HepG2 (cell line): ENCODE measurements around the gene FAM229A. TPM values are rescaled to one million over a fixed set of nuclear protein-coding genes. Genes with fewer than 3 reads are reported as not detected.

Source experiments
- BCL6 ChIP-seq: IDR thresholded peaks from 2 replicates; pipeline ENCODE4 v1.6.1; 2016; ENCODE audit warnings: missing genetic modification reagents, missing compliant biosample characterization
- GTF2F1 ChIP-seq: fragments of 150-350 bp; IDR thresholded peaks from 2 replicates; pipeline ENCODE4 v1.6.1; 2014; ENCODE audit warnings: low read length
- MAFG ChIP-seq: sonication (generic); formaldehyde crosslinking; IDR thresholded peaks from 2 replicates; pipeline ENCODE4 v1.5.1; 2020; ENCODE audit warnings: mild to moderate bottlenecking, missing genetic modification reagents
- NAIF1 ChIP-seq: sonication (generic); formaldehyde crosslinking; IDR thresholded peaks from 2 replicates; pipeline ENCODE4 v1.5.0; 2020; ENCODE audit warnings: mild to moderate bottlenecking, missing genetic modification reagents, borderline replicate concordance
- POGK ChIP-seq: sonication (generic); formaldehyde crosslinking; conservative IDR thresholded peaks from 2 replicates; pipeline ENCODE4 v1.8.0; 2022; ENCODE audit warnings: mild to moderate bottlenecking, moderate library complexity, missing genetic modification reagents
- RFX1 ChIP-seq: fragments of 450-650 bp; IDR thresholded peaks from 2 replicates; pipeline ENCODE4 v1.6.1; 2017
- SCMH1 ChIP-seq: sonication (generic); formaldehyde crosslinking; IDR thresholded peaks from 2 replicates; pipeline ENCODE4 v1.9.0; 2021; ENCODE audit warnings: missing genetic modification reagents, mild to moderate bottlenecking, borderline replicate concordance
- SKIL ChIP-seq: sonication (generic); formaldehyde crosslinking; IDR thresholded peaks from 2 replicates; pipeline ENCODE4 v1.8.0; 2022; ENCODE audit warnings: missing genetic modification reagents, mild to moderate bottlenecking, moderate library complexity, borderline replicate concordance
- ZBTB1 ChIP-seq: sonication (generic); formaldehyde crosslinking; IDR thresholded peaks from 2 replicates; pipeline ENCODE4 v1.4.0; 2020; ENCODE audit warnings: missing genetic modification reagents, borderline replicate concordance
- ZBTB4 ChIP-seq: sonication (generic); formaldehyde crosslinking; IDR thresholded peaks from 2 replicates; pipeline ENCODE4 v1.4.0; 2020; ENCODE audit warnings: missing genetic modification reagents, mild to moderate bottlenecking, borderline replicate concordance
- ZBTB8A ChIP-seq: sonication (generic); formaldehyde crosslinking; IDR thresholded peaks from 2 replicates; pipeline ENCODE4 v1.4.0; 2020; ENCODE audit warnings: mild to moderate bottlenecking, low read depth, missing genetic modification reagents, borderline replicate concordance
- ZFP90 ChIP-seq: sonication (generic); formaldehyde crosslinking; IDR thresholded peaks from 2 replicates; pipeline ENCODE4 v1.8.0; 2022; ENCODE audit warnings: missing genetic modification reagents, mild to moderate bottlenecking, inconsistent platforms, borderline replicate concordance
- ZHX2 ChIP-seq, 2 experiments: sonication (generic) in 1 of 2; formaldehyde crosslinking in 1 of 2; IDR thresholded peaks; 2 replicates each; pipeline versions ENCODE4 v1.6.1 to v1.9.0; 2014 to 2022; ENCODE audit warnings: antibody characterized with exemption in 1 of 2, borderline replicate concordance in 1 of 2, inconsistent platforms in 1 of 2, low read depth in 1 of 2, missing genetic modification reagents in 1 of 2
- ZNF724P ChIP-seq: sonication (generic); formaldehyde crosslinking; IDR thresholded peaks from 2 replicates; pipeline ENCODE4 v1.8.0; 2022; ENCODE audit warnings: missing genetic modification reagents, borderline replicate concordance
- ZNF891 ChIP-seq: sonication (generic); formaldehyde crosslinking; IDR thresholded peaks from 2 replicates; pipeline ENCODE4 v1.5.0; 2020; ENCODE audit warnings: mild to moderate bottlenecking, missing genetic modification reagents
- polyA plus RNA-seq, 8 experiments: library from polyadenylated mRNA; depleted of rRNA in 3 of 8; stranded (reverse) in 7 of 8; unstranded in 1 of 8; fragments of >200 nt; fragmentation: Illumina TruSeq in 4 of 8; extraction: Trizol in 4 of 8; gene quantifications; 2 replicates each; pipeline versions ENCODE4 v1.2.1 to v1.2.3, GENCODE V29; 2011 to 2016; ENCODE audit warnings: low read depth in 4 of 8, missing spikeins in 1 of 8, mixed read lengths in 1 of 8; ENCODE audit not compliant: insufficient read depth in 1 of 8
- total RNA-seq, 5 experiments: library from RNA; depleted of rRNA; stranded (reverse); fragments of >200 nt; fragmentation: Illumina TruSeq; extraction: Trizol; gene quantifications; 2 replicates each; pipeline ENCODE4 v1.2.3, GENCODE V29; 2016; ENCODE audit warnings: low read depth in 1 of 5

FAM229A gene
- total and polyA plus RNA-seq, 2 of the 13 experiments (the other 11 are each of a cell fraction or from before 2014, with no cell fraction given) = 3.2 to 17.6 TPM

- TF ChIP-seq ZBTB1 (CRISPR knock-in tag) = no peak
- TF ChIP-seq ZBTB8A = no peak
- 0 out of 2 replicates have a peak, but pooled peaks have one; percentile 10 for TF ChIP-seq ZFP90 (CRISPR knock-in tag)
- TF ChIP-seq MAFG (CRISPR knock-in tag) = no peak
- TF ChIP-seq ZNF891 (CRISPR knock-in tag) = no peak
- no peak for TF ChIP-seq ZBTB4
- no peak for TF ChIP-seq SKIL (CRISPR knock-in tag)
- 0 out of 2 replicates have a peak, but pooled peaks have one; percentile 39 for TF ChIP-seq BCL6 (CRISPR knock-in tag)
- TF ChIP-seq ZHX2 (IDR thresholded peaks at IDR 0.05; ENCODE audit: low read depth) = no peak
- TF ChIP-seq ZHX2 (CRISPR knock-in tag; IDR thresholded peaks at IDR 0.05; ENCODE audit: borderline replicate concordance) = no peak
- TF ChIP-seq SCMH1 (CRISPR knock-in tag) = no peak
- no peak for TF ChIP-seq RFX1
- TF ChIP-seq NAIF1 (CRISPR knock-in tag) = no peak
- TF ChIP-seq POGK (CRISPR knock-in tag) = 0 out of 2 replicates have a peak, but pooled peaks have one; percentile 21
- 0 out of 2 replicates have a peak, but pooled peaks have one; percentile 68 for TF ChIP-seq ZNF724P
- no peak for TF ChIP-seq GTF2F1
Measured at GRCh38 chr1:32334864-32335534, 27.3 kb downstream of the FAM229A start (continued).
